IPS-NIHi7 (cell line): ENCODE results near the gene PFDN1.
"Not testable (repeated sequence)": the region's sequence is repeated elsewhere in the genome, so short reads cannot be mapped to it uniquely, and the experiment has no call there.

Experiments used
- DNase-seq: peaks from one replicate; pipeline ENCODE4 v3.0.0; 2012; ENCODE audit warnings: mixed read lengths; ENCODE audit errors: extremely low spot score

Gene PFDN1

DNA sequence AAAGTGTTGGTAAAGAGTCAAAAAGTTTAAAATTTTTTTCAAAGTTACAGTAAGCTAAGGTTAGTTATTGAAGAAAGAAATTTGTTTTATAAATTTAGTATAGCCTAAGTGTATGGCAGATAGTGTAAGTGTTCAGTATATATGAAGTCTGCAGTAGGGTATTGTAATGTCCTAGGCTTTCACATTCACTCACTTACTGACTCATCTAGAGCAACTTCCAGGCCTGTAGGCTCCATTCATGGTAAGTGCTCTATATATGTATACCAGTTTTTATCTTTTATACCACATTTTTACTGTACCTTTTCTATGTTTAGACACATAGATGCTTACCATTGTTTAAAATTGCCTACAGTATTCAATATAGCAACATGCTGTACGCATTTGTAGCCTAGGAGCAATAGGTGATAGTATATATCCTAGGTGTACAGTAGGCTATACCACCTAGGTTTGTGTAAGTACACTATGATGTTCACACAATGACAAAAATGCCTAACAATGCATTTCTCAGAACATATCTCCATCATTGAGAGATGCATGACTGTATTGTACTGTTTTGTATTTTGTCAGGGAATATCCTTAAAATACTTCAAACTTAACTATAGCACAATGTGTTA lies 89.4 kb downstream of the PFDN1 start:
- no peak for DNase-seq

DNA sequence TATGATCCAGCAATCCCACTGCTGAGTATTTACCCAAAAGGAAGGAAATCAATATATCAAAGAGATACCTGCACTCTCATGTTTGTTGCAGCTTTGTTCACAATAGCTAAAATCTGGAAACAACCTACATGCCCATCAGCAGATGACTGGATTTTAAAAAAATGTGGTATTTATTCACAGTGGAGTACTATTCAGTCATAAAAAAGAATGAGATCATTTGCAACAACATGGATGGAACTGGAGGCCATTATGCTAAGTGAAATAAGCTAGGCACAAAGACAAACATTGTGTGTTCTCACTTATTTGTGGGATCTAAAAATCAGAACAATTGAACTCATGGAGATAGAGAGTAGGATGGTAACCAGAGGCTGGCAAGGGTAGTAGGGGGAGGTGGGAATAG lies 94.8 kb downstream of the PFDN1 start:
- DNase-seq: no peak

DNA sequence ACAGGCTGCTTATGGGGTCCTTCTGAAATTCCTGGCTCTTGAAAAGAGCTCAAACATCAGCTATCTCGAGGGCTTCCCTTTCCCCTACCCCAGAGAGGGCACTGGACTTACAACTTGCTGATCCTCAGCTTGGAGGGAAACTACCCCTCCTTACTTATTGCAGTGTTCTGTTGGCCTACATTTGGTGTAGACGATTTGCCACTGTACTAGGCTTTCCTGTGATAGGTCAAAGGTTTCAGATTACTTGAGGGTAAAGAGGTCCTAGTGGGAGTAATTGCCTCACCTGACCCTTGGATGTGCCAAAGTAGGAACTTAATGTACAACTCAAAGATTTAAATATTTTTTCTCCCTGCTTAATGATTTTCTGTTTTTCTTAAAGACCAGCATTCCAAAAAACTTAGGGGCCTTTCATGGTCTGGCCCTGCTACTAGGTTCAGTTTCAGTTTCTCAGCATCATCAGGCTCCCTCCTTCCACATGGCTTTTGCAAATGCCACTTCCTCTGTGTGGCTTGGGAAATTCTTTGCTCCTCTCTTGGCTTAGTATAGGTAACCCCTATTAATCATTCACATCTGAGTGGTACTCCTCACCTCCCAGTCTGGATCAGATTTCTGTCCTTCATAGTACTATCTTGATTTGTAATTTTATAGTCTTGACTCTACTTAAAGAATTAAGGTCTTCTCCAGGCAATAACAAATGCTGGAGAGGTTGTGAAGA lies 95.5 kb downstream of the PFDN1 start:
- DNase-seq: no peak

DNA sequence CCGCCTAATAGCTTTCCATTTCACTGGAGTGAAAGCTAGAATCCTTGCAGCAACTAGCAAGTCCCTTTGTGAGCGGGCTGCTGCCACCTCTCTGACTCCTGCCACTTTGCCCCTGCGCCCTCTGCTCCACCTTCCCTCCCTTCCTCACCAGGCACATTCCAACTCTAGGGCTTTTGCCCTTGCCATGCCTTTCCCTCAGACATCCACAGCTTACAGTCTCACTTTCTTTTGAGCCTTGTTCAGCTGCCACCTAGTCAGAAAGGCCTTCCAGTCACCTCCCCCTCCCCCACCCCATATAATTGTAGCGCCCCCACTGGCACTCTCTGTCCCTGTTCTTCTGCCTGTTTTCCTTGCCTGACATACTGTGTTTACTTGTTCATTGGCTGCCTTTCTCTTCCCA lies 96.9 kb downstream of the PFDN1 start:
- peak; percentile 72 for DNase-seq

DNA sequence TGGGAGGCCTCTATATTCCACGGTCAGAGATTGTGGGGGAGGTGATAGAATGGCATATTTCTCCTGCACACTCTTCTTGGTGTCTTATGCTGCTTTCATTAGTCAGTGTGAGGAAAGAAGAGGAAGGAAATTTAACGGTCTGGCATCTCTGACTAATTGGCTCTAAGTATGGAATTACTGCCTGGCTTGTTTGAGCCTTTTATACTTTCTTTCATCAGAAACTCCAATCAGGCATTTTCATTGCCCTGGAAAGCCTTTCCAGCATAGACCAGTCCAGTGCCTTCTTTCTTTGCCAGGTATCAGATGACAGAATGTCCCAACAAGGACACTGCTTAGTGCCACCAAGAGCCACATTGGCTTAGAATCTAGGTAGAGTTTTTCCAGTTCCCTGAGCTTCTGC lies 97.7 kb downstream of the PFDN1 start:
- DNase-seq: no peak

DNA sequence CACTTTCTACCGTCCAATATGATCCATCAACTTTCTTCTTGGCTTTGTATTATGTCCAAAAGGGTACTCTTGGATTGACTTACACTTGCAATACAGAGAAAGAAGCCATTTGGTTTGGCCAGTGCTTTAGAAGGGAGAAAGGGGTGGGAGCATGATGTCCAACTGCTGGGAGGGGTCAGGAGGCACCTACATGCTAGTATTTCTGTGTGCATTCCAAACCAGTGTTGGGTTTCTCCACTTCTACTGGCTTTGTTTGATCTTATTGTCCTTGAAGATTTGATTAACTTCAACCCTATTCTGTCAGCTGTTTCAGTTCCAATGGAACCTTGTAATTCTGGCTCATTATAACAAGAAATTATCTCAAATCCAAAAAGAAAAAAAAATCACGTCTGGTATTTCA lies 100.3 kb downstream of the PFDN1 start:
- no peak for DNase-seq

DNA sequence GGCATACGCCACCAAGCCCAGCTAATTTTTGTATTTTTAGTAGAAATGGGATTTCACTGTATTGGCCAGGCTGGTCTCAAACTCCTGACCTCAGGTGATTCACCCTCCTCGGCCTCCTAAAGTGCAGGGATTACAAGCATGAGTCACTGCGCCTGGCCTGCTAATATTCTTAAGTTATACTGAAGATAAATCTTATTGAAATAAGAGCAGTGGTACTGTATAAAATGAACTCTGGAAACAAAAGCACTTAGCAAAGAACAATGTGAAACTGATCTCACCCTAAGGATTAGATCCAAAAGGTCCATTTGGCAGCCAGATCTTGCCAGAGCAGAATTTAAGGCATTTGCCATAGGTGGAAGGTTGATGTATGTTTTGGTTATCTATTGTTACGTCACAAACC lies 100.8 kb downstream of the PFDN1 start:
- no peak for DNase-seq

DNA sequence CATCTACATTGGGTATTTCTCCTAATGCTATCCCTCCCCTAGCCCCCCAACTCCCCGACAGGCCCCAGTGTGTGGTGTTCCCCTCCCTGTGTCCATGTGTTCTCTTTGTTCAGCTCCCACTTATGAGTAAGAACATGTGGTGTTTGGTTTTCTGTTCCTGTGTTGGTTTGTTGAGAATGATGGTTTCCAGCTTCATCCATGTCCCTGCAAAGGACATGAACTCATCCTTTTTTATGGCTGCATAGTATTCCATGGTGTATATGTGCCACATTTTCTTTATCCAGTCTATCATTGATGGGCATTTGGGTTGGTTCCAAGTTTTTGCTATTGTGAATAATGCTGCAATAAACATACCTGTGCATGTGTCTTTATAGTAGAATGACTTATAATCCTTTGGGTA lies 104.0 kb downstream of the PFDN1 start:
- DNase-seq: not testable (repeated sequence)

DNA sequence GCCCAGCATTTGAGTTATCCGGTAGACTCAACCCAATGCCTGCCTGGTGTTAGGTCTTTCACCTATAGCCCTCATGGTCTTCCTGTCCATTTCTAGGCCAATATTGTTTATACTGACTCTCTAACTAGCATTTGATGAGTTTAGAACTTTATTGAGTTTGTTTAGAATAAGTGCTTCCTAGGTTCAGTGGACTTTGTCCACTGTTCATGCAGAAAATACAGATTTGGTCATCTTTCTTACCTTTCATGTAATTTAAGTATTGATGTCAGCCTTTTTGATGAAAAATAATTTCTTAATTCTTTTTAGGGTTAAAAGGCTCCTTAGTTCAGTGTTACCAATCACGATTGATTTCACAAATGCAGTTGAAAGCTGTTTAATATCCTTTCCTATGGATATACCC lies 105.9 kb downstream of the PFDN1 start:
- DNase-seq: no peak

DNA sequence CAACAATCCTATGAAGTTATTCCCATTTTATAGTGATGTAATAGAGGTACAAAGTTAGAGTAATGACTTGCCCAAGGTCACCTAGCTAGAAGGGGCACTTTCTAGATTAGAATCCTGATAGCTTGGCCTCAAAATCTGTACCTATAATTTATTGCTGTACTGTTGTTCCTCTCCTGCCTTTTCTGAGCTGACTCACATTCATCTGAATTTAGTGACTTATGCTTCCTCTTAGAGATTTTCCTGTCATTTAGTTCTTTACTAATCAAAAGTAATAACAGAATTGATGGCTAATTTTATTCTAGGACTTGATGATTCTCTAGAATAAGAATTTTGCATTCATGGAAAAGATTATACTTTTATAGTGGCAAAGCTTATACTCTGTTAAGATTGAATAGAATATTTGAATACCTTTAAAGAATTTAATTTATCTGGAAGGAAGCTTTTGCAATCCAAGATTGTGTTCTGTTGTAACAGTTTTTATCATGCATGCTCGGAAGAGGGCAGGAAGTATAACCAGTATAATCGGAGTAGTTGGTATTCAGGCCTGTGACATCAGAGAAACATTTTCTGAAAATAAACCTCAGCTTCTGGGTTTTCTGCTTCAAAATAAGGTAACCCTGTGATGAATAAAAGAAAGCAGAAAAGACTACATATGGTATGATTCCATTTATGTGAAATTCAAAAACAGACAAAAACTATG lies 106.6 kb downstream of the PFDN1 start:
- DNase-seq: no peak
